Esophagus squamous epithelium (tissue), 5 donors: ENCODE measurements around the gene KLKB1. TPM values are rescaled to one million over a fixed set of nuclear protein-coding genes. Genes with fewer than 3 reads are reported as not detected.

Source experiments
- DNase-seq: peaks from one replicate; lab custom pipeline; 2025; lab: John Stamatoyannopoulos, UW
- H3K27ac ChIP-seq, 4 donors: fragments of 200-600 bp; sonication (generic); one replicate each; pipeline ENCODE4 v1.5.1; 2016 to 2019; ENCODE audit warnings: mild to moderate bottlenecking in 1 of 4
- H3K27me3 ChIP-seq, 4 donors: fragments of 200-600 bp; sonication (generic); 1 replicate in 3 of 4; 2 replicates in 1 of 4; pipeline versions ENCODE4 v1.5.1 to v1.6.0; 2017 to 2021; ENCODE audit warnings: antibody characterized with exemption in 1 of 4
- H3K36me3 ChIP-seq, 3 donors: fragments of 200-600 bp; sonication (generic); one replicate each; pipeline ENCODE4 v1.5.1; 2016 to 2019
- H3K4me1 ChIP-seq, 3 donors: fragments of 200-600 bp; sonication (generic); one replicate each; pipeline ENCODE4 v1.5.1; 2017 to 2019
- H3K4me3 ChIP-seq, 4 donors: fragments of 200-600 bp; sonication (generic); 1 replicate in 3 of 4; 2 replicates in 1 of 4; pipeline ENCODE4 v1.5.1; 2016 to 2019; ENCODE audit warnings: mild to moderate bottlenecking in 2 of 4, moderate library complexity in 1 of 4
- H3K9me3 ChIP-seq, 3 donors: fragments of 200-600 bp; sonication (generic); one replicate each; pipeline ENCODE4 v1.5.1; 2016 to 2019
- POLR2A ChIP-seq, 4 donors: fragments of 450-650 bp; IDR thresholded peaks; one replicate each; pipeline ENCODE4 v1.6.1; 2017; ENCODE audit warnings: antibody characterized with exemption in 4 of 4, mild to moderate bottlenecking in 4 of 4, moderate library complexity in 3 of 4
- WGBS, 2 donors: methylation state at CpG; one replicate each; pipeline ENCODE4 v1.1.5; 2018; 5-methylcytosine and 5-hydroxymethylcytosine counted together
- intact Hi-C: fragments of 100-400 bp; cut with DNase I; formaldehyde crosslinking; loops from one replicate; pipeline ENCODE4 v1.15.0; 2022
- total RNA-seq, 4 donors: library from RNA; depleted of rRNA; stranded (reverse); fragments of >200 nt; gene quantifications; one replicate each; pipeline ENCODE4 v1.1.0, GENCODE V29; 2016
- TF ChIP-seq, protein P1 (sequence below), 6 experiments: fragments of 450-650 bp in 4 of 6; fragments of 200-600 bp in 2 of 6; sonication (generic) in 2 of 6; IDR thresholded peaks; one replicate each; pipeline ENCODE4 v1.5.1; 2016 to 2019; ENCODE audit warnings: antibody characterized with exemption in 6 of 6, mild to moderate bottlenecking in 4 of 6, moderate library complexity in 4 of 6
- donor health status: DM: yes; HTN: yes; CAD: no.

The KLKB1 gene
- 1 to 10 TPM in 1 of 4 donors, under 1 TPM in 1, not detected in 2; 0.57 to 2.0 TPM for total RNA-seq

DNA sequence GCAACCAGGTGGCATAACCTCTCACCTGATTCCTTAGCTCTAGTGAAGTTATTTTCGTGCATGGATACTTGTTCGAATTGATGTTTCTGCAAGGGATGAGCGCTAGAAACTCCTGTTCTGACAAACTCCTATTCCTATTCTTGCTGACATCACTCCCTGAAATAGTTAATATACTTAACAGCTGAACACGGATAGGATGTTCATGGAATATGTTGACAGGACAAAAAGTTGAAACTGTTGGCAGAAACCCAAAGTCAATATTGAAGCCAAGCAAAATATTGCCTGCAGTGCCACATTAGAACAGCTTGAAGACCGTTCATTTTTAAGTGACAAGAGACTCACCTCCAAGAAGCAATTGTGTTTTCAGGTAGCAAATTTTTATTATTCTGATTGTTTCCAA is at the start of gene KLKB1:
Gene KLKB1 (plus strand): TSS at position 287 of the 400 bp plus-strand sequence. CDS start 689 bp downstream, outside the sequence.
- no peak for DNase-seq
- Histone ChIP-seq H3K27ac (no peak within 1 kb of the TSS), H3K4me1 (no peaks in the 10 kb centered on the region), H3K27me3 (no peaks in the 10 kb centered on the region), H3K4me3 (no peak within 1 kb of the TSS), H3K9me3 (no peaks in the 10 kb centered on the region), H3K36me3 (no peaks in the 10 kb centered on the region)
- TF ChIP-seq, protein P1, sequence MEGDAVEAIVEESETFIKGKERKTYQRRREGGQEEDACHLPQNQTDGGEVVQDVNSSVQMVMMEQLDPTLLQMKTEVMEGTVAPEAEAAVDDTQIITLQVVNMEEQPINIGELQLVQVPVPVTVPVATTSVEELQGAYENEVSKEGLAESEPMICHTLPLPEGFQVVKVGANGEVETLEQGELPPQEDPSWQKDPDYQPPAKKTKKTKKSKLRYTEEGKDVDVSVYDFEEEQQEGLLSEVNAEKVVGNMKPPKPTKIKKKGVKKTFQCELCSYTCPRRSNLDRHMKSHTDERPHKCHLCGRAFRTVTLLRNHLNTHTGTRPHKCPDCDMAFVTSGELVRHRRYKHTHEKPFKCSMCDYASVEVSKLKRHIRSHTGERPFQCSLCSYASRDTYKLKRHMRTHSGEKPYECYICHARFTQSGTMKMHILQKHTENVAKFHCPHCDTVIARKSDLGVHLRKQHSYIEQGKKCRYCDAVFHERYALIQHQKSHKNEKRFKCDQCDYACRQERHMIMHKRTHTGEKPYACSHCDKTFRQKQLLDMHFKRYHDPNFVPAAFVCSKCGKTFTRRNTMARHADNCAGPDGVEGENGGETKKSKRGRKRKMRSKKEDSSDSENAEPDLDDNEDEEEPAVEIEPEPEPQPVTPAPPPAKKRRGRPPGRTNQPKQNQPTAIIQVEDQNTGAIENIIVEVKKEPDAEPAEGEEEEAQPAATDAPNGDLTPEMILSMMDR (IDR thresholded peaks at IDR 0.05): no peak
- TF ChIP-seq POLR2A (IDR thresholded peaks at IDR 0.05): no peak
- intact Hi-C loops: no loop called here
- WGBS, 2 donors: 63 to 71% methylated on average over 5 of the region's 5 CpGs

DNA sequence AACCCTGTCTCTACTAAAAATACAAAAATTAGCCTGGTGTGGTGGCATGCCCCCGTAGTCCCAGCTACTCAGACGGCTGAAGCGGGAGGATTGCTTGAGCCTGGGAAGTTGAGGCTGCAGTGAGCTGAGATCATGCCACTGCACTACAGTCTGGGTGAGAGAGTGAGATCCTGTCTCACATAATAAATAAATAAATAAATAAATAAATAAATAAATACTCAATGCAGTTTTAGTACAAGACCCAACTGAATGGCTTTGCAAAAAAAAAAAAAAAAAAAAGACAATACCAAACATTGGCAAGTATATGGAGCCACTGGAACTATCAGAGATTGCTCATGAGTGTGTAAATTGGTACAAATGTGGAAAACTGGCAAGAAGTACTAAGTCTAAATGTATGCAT is 39.2 kb upstream of the KLKB1 start:
- Histone ChIP-seq H3K36me3 (no peaks in the 10 kb centered on the region), H3K9me3 (no peaks in the 10 kb centered on the region), H3K27ac (no peak overlapping the region), H3K4me1 (peaks cover 0 to 27% (median 17%) of the 10 kb centered on the region in 3 donors), H3K27me3 (no peaks in the 10 kb centered on the region), H3K4me3 (no peak overlapping the region)
- DNase-seq: no peak
- 73 to 90% methylated on average over 3 of the region's 3 CpGs for WGBS, 2 donors
- TF ChIP-seq, protein P1 (IDR thresholded peaks at IDR 0.05): no peak
- intact Hi-C loops: no loop called here

DNA sequence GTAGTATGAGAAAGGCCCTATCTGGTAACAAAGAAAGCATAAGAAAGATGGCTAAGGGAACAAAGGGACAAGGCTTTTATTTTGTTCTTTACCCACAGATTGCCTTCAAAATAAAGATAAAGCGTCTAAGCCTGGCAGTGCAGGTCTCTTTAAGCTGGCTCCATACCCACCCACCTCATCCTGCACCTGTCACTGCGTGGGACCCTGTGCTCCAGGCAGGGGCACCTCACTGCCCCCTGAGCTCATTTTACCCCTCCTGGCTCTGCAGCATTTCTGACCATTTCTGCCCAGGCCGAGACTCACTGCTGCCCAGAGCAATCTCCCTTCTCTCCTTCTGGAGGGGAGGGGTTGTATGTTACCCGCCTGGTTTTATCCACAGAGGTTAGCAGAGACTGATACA is 37.7 kb upstream of the KLKB1 start:
- no peak for TF ChIP-seq POLR2A (IDR thresholded peaks at IDR 0.05)
- TF ChIP-seq, protein P1 (IDR thresholded peaks at IDR 0.05): no peak
- intact Hi-C loops: no loop called here
- Histone ChIP-seq H3K27me3 (no peaks in the 10 kb centered on the region), H3K4me3 (no peak overlapping the region), H3K9me3 (no peaks in the 10 kb centered on the region), H3K4me1 (peaks cover 0 to 42% (median 18%) of the 10 kb centered on the region in 3 donors), H3K27ac (peak overlapping the region in 3 of 4 donors; percentile 93 to 99 (median 97)), H3K36me3 (peaks cover 0 to 3% (median 0%) of the 10 kb centered on the region in 3 donors)
- 72 to 90% methylated on average over 4 of the region's 4 CpGs for WGBS, 2 donors
- DNase-seq: no peak

DNA sequence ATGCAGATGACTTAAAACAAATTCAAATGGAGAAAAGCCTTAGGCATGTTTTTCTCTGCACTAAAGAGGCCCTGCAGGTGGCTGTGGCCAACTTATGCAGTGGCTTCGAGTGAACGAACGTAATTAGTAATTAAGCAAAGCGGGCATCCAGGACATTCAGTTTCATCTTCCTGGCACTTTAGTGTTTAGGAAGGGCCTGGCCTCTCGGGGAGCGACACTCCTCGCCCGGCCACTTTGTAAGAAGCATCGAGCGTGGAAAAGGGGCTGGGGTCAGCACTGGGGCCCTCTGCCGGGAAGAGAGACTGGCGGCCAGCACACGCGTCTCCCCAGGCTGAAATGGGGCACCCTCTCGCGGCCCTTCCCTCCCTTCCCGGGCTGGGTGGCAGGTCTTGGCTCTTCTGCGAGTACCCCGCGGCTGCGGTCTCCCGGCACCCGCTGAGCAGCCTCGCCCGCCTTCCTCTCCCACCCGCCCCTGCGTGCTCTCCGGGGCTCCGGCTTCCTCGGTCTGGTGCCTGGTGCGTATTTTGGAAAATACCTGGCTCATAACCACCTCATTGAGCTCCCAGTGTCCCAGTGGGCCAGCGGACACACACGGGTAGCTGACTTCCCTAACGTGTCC is 36.6 kb upstream of the KLKB1 start:
- peaks cover 0 to 43% (median 18%) of the 10 kb centered on the region in 3 donors for H3K4me1 ChIP-seq
- no peaks in the 10 kb centered on the region for H3K9me3 ChIP-seq
- no peaks in the 10 kb centered on the region for H3K27me3 ChIP-seq
- H3K4me3 ChIP-seq: peak overlapping the region; percentile 71 to 96 (median 83)
- TF ChIP-seq, protein P1 (IDR thresholded peaks at IDR 0.05): no peak
- no peak for TF ChIP-seq POLR2A (IDR thresholded peaks at IDR 0.05)
- intact Hi-C loops: no loop called here
- H3K36me3 ChIP-seq: peaks cover 0 to 13% (median 0%) of the 10 kb centered on the region in 3 donors
- WGBS, 2 donors: 1 to 8% methylated on average over 4 to 24 of the region's 34 CpGs
- no peak for DNase-seq
- peak overlapping the region; percentile 84 to 99 (median 95) for H3K27ac ChIP-seq

DNA sequence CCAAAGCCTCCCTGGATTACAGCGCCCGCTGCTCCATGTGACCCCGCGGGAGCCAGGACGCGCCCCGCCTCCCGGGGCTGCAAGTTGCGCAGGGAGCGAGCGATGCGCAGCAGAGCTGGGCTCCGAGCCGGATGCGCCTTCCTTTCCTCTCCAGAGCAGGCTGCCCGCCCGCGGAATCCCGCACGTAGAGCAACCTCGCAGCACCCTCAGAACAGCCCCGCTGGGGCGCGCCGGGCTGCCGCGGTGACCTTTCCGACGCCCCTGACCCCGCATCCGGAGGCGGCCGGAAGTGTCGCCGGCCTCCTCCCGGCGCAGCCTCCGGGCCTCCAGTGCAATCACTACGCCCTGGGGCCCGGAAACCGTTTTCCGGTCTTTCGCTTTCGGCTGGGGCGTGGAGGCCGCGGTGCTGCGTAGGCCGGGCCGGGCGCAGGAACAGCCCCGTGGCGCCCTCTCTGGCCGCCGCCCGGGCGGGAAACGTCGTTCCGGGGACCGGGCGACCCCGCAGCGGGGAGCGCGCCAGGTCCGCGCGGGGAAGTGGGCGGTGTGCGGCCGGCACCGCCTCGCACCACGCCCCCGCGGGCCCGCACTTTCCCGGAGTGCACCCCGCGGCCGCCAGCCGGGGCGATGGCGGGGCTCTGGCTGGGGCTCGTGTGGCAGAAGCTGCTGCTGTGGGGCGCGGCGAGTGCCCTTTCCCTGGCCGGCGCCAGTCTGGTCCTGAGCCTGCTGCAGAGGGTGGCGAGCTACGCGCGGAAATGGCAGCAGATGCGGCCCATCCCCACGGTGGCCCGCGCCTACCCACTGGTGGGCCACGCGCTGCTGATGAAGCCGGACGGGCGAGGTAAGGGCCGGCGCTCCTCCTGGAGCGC is 35.9 kb upstream of the KLKB1 start, which contains the start of gene CYP4V2:
Gene CYP4V2 (plus strand): TSS at position 368 of the 866 bp plus-strand sequence. CDS start 257 bp downstream, at position 625.
- H3K27me3 ChIP-seq: no peaks in the 10 kb centered on the region
- WGBS, 2 donors: no CpG with 5 or more reads among the region's 107 CpGs
- H3K9me3 ChIP-seq: no peaks in the 10 kb centered on the region
- DNase-seq: peak; percentile 25
- peak within 1 kb of the TSS; percentile 71 to 96 (median 83) for H3K4me3 ChIP-seq
- intact Hi-C loops: no loop called here
- TF ChIP-seq, protein P1 (IDR thresholded peaks at IDR 0.05): peak in 4 of 6 experiments; percentile 10 to 43 (median 24)
- peak in 2 of 4 donors; percentile 64 to 71 for TF ChIP-seq POLR2A (IDR thresholded peaks at IDR 0.05)
- peak within 1 kb of the TSS; percentile 84 to 99 (median 95) for H3K27ac ChIP-seq
- peaks cover 0 to 43% (median 18%) of the 10 kb centered on the region in 3 donors for H3K4me1 ChIP-seq
- H3K36me3 ChIP-seq: peaks cover 0 to 19% (median 0%) of the 10 kb centered on the region in 3 donors
